Skeletal muscle cell (primary cell): ENCODE measurements around the gene ZNF821.

Experiments used
- DNase-seq: peaks from one replicate; pipeline ENCODE4 v3.0.0-alpha.2; 2010; ENCODE audit warnings: low read depth
- H3K4me3 ChIP-seq: 2 replicates; pipeline ENCODE4 v1.5.1; 2011; ENCODE audit warnings: low read depth, mild to moderate bottlenecking, control low read depth, low read length, moderate library complexity

The ZNF821 gene

DNA sequence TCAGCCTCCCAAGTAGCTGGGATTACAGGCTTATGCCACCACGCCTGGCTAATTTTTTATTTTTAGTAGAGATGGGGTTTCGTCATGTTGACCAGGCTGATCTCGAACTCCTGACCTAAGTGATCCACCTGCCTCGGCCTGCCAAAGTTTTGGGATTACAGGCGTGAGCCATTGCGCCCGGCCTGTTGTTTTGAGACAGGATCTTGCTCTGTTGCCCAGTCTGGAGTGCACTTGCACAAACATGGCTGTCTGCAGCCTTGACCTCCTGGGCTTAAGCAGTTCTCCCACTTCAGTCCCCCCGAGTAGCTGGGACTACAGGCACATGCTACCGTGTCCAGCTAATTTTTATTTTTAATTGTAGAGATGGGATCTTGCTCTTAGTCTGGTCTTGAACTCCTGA, 20.3 kb upstream of the ZNF821 start:
- no peak for DNase-seq
- no peak overlapping the region for H3K4me3 ChIP-seq

DNA sequence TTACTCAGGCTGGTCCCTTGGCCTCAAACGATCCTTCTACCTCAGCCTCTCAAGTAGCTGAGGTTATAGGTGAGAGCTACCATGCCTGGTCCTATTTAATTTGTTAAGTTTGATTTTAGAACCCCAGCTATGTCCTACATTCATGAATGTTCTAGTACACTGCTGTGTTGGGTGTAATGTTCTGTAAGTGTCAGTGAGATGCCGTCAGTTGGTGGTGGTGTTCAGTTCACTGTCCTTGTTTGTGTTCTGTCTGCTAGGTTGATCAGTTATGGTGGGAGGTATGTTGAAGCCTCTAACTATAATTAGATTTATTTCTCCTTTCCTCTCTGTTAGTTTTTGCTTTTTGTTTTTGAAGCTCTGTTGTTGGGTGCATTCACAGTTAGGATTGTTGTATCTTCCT, 19.6 kb upstream of the ZNF821 start:
- DNase-seq = no peak
- no peak overlapping the region for H3K4me3 ChIP-seq

DNA sequence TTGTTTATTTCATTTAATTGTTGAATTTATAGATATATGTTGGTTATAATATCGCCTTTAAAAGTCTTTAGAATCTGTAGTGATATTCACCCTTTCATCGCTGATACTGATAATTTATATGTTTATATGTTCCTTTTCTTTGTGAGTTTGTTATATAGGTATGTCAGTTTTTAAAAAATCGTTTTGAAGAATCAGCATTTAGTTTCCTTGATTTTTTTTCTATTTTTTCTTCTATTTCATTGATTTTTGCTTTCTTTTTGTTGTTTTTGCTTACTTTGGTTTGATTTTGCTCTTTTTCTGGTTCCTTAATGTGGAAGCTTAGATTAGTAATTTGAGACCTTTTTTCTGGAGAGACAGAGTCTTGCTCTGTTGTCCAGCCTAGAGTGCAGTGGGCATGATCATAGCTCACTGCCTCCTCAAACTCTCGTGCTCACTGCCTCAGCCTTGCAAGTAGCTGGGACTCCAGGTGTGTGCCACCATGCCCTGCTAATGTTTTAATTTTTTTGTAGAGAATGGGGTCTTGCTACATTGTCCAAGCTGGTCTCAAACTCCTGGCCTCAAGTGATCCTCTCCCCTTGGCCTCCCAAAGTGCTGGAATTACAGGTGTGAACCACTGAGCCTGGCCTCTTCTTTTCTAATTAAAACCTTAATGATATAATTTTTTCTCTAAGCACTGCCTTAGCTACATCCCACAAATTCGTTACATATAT, 18.8 kb upstream of the ZNF821 start:
- no peak for DNase-seq
- H3K4me3 ChIP-seq = no peak overlapping the region

DNA sequence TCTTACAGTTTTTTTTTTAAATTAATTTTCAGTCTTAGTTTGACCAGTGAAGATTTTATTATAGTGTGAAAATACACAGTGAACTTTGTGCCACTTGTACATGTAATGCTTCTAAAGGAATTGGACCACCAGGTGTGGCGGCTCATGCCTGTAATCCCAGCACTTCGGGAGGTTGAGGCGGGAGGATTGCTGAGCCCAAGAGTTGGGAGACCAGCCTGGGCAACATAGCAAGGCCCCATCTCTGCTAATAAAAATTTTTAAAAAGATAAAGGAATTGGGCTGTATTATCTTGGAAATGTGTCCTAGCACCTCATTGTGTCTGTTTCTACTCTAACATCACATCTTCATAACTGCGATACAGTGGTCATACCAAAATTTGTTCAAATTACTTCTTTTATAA, 15.2 kb upstream of the ZNF821 start:
- no peak overlapping the region for H3K4me3 ChIP-seq
- DNase-seq = no peak

DNA sequence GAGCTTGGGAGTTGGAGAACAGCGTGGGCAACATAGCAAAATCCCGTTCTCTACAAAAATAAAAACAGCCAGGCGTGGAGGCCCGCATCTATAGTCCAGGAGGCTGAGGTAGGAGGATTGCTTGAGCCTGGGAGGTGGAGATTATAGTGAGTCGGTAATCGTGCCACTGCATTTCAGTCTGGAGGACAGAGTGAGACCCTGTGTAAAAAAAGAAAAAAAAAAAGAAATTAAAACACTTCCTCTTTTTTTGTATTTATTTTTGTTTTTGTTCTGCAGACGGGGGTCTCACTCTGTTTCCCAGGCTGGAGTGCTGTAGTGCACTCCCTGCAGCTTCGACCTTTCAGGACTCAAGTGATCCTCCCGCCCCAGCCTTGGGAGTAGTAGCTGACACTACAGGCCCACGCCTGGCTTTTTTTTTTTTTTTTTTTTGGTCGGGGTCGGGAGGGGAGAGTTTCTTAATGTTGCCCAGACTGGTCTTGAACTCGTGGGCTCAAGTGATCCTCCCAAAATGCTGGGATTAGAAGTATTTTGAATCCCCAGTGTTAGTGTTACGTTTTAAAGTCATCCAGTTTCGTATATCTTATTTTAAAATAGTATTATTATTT, 12.9 kb upstream of the ZNF821 start:
- no peak for DNase-seq
- H3K4me3 ChIP-seq = peak overlapping the region; percentile 99

DNA sequence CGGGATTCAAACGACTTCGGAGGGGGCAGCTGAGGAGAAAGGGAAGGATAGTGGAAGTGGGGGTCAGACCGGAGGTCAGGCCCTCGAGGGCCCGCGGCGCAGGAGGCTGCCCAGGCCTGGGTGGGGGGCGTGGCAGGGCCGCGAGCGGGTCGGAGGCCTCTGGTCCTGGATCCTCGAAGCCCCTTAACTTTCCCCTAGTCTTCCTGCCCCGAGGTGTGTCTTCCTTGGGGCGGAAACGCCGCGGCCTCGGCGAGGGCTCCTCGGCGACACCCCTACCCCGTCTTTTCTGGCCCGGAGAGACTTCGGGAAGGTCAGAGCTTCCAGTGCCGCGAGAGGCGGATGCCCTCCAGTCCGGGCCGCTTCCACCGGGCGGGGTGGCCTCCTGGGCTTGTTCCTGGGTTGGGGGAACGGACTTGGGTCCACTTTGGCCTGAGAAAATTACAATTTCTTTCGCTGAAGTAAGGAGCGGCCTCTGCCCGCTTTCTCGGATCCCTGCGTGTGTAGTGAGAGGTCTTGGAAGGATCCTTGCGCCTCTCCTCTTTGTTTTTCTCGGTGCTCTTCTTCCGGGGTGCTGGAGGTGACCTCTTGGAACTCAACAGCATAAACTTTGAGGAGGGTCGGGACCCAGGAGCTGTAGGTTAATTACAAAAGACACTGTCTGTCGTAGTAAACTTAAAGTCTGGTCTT, 11.8 kb upstream of the ZNF821 start:
- H3K4me3 ChIP-seq = peak overlapping the region; percentile 99
- DNase-seq = no peak

DNA sequence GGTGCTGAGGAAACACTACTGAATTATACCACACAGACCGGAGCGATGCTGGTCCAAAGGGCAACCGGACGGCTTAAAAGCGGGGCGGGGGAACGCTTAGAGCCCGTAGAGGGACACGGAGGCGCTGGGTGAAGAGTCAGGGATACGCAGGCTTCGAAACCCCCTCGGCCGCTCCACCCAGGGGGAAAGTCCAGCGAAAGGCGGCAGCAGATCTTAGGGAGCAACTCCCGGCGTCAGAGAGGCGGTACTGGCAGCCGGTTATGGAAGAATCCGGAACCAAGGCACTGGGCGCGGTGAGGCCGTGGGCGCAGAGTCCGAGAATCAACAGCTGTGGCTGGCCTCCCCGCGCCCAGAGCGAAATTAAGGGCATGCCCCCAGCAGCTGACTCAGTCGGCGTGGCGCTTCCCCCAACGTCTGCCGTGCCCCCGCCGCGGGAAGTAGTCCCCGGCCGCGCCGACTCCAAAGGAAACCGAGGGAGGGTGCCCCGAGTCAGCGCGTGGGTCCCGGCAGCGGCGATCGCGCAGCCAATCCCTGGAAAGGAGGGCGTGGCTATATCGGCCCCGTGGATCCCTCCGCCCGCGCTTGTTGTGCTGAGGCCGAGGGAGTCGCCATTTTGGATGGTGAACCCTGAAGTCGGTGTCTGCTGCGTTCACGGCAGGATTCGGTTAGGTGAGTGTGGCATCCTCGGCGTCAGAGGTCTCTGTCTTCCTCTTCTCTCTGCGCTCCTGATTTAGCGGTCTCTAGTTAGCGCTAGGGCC, 11.1 kb upstream of the ZNF821 start, which contains the start of gene IST1:
Gene IST1 (plus strand): TSS at position 611 of the 758 bp plus-strand sequence. CDS start 20,110 bp downstream, outside the sequence.
- peak within 1 kb of the TSS; percentile 99 for H3K4me3 ChIP-seq
- peak; percentile 97 for DNase-seq

DNA sequence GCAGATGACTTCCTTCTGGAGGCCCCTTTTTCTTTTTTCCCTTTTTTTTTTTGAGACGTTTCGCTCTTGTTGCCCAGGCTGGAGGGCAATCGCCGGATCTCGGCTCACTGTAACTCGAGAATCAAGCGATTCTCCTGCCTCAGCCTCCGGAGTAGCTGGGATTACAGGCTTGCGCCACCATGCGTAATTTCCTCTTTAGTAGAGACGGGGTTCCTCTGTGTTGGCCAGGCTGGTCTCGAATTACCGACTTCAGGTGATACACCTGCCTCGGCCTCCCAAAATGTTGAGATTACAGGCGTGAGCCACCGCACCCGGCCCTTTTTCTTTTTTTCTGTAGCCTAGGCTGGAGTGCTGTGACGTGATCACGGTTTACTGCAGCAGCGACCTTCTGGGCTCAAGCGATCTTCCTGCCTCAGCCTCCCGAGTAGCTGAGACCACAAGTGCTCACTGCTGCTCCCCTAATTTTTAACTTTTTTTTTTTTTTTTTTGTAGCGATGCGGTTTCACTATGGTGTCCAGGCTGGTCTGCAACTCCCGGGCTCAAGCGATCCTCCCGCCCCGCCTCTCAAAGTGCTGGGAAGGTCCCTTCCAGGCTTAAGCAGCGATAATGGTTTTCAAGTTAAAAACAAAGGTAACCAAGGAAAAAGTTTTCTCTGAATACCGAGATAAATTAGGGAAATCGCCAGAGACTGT, 10.4 kb upstream of the ZNF821 start:
- peak overlapping the region; percentile 99 for H3K4me3 ChIP-seq
- DNase-seq = no peak

DNA sequence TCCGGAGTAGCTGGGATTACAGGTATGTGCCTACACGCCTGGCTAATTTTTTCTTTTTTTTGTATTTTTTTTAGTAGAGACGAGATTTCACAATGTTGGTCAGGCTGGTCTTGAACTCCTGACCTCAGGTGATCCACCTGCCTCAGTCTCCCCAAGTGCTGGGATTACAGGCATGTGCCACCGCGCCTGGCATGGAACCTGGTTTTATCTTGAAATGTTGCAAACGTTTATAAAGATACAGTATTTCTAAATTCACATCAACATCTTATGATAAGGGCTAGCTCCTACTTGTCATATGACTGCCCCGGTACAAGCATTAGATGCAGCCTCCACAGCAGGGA, 9.9 kb upstream of the ZNF821 start:
- DNase-seq = no peak
- peak overlapping the region; percentile 99 for H3K4me3 ChIP-seq

DNA sequence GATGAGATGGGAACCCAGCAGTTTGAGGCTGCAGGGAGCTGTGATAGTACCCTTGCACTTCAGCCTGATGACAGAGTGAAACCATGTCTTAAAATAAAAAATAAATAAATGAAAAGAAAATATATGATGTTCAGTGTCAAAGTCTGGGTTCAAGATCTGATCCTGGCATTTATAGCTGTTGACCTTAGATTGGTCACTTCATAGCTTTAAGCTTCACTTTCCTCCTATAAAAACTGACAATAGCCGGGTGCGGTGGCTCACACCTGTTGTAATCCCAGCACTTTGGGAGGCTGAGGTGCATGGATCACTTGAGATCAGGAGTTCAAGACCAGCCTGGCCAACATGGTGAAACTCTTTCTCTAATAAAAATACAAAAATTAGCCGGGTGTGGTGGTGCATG, 5.2 kb upstream of the ZNF821 start:
- no peak for DNase-seq
- no peak overlapping the region for H3K4me3 ChIP-seq

DNA sequence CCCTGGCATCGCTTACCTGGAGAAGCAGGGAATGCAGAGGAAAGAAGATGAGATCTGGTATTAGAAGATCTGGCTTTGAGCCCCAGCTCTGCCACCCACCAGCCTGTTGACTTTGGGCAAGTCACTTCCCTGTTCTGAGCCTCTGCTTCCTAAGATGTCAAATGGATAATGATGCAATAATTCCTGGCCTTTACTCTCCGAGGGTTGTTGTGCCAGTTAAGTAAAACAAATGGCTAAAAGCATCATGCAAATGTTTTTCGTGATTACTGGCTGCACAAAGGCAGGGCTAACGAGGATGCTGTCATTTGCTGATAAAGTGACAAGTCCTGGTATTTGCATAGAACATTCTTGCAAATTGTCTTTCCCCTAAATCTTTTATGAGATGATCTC, 1.3 kb upstream of the ZNF821 start:
- DNase-seq = no peak
- no peak overlapping the region for H3K4me3 ChIP-seq

DNA sequence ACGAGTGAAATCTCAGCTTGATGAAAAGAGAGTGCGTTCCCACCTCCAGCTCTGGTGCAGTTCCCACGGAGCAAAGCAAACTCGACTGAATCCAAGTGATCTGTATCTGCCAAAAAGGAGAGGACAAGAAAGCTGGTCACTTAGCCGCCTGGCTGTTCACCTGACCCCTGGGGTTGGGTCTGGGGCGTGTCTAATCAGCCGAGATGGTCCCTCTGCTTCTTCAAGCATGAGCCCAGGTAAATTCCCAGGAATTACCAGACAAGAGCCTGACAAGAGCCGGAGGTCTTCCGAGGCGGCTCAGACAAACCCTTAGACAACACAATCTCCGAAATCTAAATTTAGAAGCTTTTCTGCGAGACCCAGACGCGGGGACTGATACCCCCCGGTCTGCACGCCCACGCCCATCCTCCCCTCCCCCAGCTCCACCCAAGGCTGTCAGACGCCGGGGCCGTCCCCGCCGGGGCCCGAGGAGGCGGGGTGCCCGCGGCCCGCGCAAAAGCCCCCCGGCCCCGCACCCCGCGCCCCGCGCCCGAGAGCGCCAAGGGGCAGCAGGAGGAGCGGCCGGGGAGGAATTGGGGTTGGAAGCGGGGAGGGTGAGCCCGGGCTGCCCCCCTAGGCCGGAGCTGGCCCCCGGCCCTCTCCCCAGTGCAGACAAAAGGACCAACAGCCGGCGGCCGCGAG, 674 bp downstream of the ZNF821 start:
- H3K4me3 ChIP-seq = peak overlapping the region; percentile 62
- DNase-seq = no peak

DNA sequence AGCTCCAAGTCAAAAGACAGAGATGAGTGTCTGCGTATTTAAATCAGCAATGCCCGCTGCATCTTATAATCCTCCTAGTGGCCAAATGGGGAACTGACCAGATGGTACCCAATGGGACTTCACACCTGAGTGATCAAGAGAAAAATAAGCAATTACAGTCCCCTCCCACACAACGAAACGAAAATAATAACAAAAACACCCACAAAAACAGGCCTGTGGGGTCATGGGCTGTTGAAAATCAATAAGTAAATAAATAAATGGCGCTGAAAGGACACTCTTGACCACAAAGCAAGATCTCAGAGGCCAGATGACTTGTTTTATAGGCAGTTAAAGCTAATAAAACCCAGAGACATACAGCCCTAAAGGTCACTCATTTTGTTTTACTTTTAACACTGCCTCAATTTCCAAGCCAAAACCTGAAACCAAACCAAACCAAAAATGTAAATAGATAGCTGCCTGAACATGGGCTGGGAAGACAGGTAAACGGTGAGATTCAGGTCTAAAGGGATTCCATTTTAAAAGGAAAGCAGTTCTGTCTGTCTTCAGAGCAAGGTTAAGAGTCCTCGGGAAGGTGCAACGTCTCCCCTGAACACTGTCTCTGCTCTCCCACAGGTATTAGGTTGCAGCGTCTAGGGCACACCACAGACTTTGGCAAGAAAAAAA, 1.3 kb downstream of the ZNF821 start:
- peak overlapping the region; percentile 62 for H3K4me3 ChIP-seq
- DNase-seq = peak; percentile 34

DNA sequence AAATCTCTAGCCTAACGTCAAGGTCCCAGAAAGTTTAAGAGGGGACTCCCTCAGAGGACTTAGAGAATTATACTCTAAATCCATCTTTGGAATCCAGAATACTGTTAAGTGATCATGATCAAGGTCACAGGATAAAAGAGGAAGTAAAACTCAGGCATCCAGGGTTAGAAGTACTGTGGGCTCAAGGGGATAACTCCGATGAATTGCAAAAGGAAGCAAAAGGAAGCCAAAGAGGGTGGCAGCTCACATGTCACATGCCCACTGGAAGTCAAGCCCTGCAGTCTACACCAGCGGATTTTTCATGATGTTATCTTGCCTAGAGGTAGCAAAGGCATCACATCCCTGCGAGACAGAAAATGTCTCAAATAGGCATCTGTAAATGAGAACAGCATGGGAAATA, 3.8 kb downstream of the ZNF821 start:
- no peak for DNase-seq
- H3K4me3 ChIP-seq = no peak overlapping the region

DNA sequence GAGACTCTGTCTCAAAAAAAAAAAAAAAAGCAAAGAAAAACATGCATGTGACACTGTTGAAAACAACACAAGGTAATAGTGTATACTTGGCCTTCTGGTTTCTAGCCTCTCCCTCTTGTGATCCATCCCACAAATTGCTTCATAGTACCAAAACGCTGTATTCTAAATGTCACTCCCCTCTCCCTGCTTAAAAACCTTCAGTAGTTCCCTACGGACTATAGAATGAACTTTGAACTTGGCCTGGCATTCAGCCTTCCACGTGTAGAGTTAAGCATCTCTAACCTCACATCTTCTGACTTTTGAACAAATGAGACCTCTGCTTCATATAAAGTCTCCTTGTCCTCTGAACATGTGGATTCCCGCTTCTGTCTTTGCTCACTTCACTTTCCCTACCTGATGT, 5.1 kb downstream of the ZNF821 start:
- no peak overlapping the region for H3K4me3 ChIP-seq
- no peak for DNase-seq

DNA sequence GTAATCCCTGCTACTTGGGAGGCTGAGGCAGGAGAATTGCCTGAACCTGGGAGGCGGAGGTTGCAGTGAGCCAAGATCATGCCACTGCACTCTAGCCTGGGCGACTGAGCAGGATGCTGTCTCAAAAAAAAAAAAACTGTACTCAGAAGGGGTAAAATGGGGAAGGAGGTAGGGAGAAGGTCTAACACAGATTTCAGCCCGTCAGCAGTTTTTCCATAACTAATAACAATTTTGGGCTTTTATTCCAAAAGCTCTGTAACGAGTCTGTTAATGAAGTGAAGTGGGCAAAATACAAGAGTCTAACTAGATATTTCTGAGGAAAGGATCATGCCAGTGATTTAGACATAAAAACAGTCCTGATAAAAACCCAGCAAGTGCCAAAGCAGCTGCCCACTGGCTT, 10.8 kb downstream of the ZNF821 start:
- no peak overlapping the region for H3K4me3 ChIP-seq
- DNase-seq = no peak

DNA sequence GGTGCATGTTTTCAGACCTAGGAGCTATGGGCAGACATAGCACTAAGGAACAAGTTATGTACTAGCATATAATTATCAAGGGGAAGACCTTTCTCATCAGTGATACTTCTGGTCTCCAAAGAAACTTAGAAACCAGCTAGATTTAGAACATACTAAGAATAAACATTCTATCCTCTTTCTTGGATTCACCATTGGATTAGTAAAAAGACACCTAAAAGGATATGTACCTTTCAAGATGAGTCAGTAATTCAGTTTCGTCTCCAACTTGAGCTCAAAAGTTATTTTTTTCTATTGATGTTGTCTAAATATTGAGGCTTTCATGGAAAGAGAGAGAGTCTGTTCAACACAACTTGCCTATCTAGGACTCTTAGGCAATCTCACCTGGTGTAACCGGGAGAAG, 13.2 kb downstream of the ZNF821 start:
- DNase-seq = no peak

DNA sequence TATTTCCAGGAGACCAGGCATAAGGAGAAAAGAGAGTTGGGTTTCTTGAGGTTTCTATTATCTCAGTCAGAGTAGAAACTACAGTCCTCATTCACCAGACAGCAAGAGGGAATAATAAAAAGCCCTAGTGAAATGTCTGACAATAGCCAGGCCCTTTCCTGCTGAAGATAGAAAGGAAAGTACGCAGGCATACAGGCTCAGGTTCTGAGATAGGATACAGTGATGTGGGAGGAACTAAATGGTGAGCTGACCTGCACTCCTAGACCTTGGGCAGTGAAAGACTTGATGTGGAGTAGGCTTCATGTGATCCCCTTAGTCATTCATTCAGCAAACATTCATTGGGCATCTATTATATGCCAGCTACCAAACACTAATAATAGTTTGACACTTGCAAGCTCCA, 14.9 kb downstream of the ZNF821 start:
- H3K4me3 ChIP-seq = no peak overlapping the region
- DNase-seq = no peak

More for the DNA sequence above, 13.2 kb downstream of the ZNF821 start:
- H3K4me3 ChIP-seq = no peak overlapping the region

DNA sequence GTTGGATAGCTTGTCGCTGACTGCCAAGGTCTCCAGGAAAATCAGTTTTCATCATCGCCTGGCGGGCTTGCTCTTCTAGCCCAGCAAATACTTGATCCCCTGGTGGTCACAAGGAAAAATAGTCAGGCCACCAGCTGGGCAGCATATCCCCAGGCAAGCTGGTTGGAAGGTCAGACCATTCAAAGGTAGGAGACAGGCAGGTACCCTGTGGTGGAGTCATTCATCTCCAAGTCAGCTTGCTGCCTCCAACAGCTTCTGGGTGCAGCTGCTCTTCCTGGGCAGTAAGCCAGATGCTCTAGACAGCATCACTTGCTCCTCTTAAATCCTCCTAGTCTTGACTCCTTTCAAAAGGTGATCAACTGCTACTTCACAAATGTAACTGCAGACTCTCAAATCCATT, 16.0 kb downstream of the ZNF821 start:
- H3K4me3 ChIP-seq = no peak overlapping the region
- no peak for DNase-seq
